ENCODE measurements around the gene VSTM2B. TPM values are rescaled to one million over a fixed set of nuclear protein-coding genes. Genes with fewer than 3 reads are reported as not detected.
A peak's percentile ranks its signal among the peaks of the same experiment; 100 is the strongest.

Gene VSTM2B
- total RNA-seq, 1 donor from 2014 or later, result not detected

- ATAC-seq (no peak), DNase-seq (ENCODE audit: low spot score) (peak; percentile 32)
Measured at GRCh38 chr19:29562299-29563297, 36.8 kb downstream of the VSTM2B start.

GRCh38 chr19:29563486-29564101, 37.8 kb downstream of the VSTM2B start:
- no peak for ATAC-seq
- DNase-seq (ENCODE audit: low spot score), result no peak

- DNase-seq (ENCODE audit: low spot score), result no peak
- no peak for ATAC-seq
Measured at GRCh38 chr19:29564574-29565005, 38.8 kb downstream of the VSTM2B start.

DNA sequence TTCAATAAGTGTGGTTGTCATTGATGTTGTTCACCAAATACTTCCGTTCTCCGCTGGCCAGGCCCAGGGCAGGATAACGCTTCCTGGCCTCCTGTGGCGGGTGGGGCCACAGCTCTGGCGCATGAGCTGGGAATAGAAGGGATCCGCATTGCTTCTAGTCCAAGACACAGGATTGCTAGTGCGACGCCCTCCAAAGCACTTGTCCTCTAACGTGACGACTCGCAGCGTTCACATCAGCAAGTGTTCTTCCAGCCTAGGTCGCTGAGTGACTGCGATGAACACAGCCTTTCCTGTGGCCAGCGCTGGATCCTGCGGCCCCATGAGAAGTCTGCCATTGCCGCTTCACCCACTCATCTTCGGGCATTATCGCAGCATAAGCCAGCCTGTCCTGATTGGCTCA, 39.4 kb downstream of the VSTM2B start:
- DNase-seq (ENCODE audit: low spot score) (no peak), ATAC-seq (no peak)

- DNase-seq (ENCODE audit: low spot score) (no peak), ATAC-seq (no peak)
Measured at GRCh38 chr19:29566496-29567054, 40.8 kb downstream of the VSTM2B start.

- ATAC-seq, result no peak
- DNase-seq (ENCODE audit: low spot score), result peak; percentile 16
Measured at GRCh38 chr19:29567366-29567915, 41.6 kb downstream of the VSTM2B start.

DNA sequence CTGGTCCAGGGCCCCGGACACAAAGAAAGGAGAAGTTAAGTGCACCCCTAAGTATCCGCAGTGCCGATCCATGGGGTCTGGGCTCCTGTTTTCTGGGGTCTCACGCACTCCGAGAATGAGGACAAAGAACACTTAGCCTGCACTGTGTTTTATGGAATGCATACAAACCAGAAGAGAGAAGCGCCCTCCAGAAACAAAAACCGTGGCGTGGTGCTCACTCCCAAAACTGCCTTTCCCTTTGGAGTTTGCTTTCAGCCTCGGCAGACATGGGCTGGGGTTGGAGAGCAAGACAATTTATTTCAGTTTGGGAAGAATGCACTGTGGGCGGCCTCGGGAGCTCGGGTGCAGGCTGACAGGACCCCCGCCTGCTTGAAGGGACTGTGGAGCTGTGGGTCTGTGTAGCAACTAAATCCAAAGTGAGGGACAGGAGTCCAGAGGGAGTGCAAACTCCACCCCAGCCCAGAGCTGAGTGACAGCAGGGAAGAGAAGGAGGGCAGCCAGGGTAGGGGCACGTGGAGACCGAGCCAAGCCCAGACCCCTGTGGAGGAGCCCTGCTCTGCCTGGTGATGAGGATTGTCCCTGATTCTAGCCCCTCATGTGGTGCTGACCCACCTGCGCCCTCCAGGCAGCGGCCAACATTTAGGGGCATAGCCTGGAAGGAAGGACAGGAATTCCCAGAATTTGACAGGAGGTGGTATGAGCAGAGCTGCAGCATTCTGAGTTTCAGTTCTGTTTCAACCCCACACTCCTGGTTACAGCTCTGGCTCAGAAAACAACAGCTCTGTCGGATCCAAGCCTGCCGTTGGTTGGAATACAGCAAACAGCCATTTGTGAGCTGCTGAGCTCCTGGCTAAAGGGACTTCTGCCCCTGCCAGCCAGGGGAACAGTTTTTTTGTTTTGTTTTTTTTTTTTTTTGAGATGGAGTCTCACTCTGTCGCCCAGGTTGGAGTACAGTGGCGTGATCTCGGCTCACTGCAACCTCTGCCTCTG, 42.5 kb downstream of the VSTM2B start:
- DNase-seq (ENCODE audit: low spot score) (no peak), ATAC-seq (no peak)

DNA sequence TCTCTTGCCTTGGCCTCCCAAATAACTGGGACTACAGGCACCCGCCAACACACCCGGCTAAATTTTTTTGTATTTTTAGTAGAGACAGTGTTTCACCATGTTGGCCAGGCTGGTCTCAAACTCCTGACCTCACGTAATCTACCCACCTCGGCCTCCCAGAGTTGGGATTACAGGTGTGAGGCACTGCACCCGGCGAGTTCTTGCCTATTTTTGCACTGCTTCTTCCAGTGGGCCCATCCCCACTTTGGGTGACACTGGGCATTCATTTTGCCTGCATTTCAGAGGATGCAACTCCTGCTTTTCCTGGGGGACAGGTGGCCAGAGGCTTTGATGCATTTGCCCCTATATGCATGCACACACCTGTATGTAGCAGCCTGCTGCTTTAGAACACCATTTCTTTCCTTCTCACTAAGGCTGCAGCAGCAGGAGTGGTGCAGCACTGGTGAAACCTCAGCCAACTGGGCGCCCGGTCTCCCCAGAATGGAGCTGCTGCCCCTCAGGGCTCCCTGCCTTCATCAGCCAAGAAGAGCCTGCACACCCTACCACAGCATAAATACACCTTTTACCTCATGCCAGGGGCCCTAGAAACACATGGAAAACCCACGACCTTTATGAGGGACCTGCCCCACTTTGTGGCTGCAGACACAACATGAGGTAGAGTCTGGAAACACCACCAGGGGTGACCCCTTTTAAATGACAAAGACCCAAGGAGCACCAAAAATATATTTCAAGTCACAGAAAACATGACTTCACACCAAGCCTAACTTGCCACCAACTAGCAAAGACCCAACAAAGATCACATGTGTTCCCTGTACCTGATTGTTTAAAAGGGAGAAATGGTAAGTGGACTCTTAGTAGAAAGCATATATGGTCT, 43.5 kb downstream of the VSTM2B start:
- DNase-seq (ENCODE audit: low spot score) (no peak), ATAC-seq (no peak)

- ATAC-seq (no peak), DNase-seq (ENCODE audit: low spot score) (no peak)
Measured at GRCh38 chr19:29571181-29571580, 45.4 kb downstream of the VSTM2B start.

DNA sequence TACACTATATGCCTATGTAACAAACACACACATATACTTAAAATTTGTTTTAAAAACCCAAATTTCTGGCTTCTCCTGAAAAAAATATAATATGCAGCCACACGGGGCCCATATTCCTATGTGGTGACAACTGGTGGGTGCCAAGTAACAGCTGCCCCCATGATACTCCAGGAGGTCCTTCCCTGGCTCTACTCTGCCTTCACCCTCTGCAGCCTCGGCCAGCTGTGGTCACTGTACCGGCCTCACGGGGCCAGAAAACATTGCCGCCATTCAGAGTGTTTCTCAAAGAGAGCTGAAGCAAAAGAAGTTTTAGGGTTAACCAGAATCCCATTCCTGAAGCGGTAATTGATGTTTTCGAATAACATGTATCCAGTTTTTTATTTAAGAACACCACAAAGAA, 47.7 kb downstream of the VSTM2B start:
- no peak for ATAC-seq

DNA sequence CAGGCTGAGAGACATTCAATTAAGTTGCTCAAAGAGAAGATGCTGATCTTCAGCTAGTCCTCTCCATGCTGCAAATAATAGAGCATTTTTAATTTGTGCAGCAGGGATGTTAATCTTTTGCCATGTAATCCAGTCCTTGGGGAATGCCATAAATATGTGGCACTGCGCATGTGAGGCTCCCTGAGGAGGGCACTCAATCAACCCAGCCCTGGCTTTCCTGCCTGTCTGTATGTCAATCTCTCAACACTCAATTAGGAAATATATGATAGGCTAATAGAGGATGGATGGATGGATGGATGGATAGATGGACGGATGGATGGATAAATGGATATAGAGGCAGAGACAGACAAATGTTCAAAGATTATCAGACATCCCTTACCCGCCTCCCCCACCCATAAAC, 48.7 kb downstream of the VSTM2B start:
- no peak for ATAC-seq
- no peak for DNase-seq (ENCODE audit: low spot score)

More for the DNA sequence above, 47.7 kb downstream of the VSTM2B start:
- no peak for DNase-seq (ENCODE audit: low spot score)

GRCh38 chr19:29576046-29576606, 50.3 kb downstream of the VSTM2B start:
- no peak for DNase-seq (ENCODE audit: low spot score)

DNA sequence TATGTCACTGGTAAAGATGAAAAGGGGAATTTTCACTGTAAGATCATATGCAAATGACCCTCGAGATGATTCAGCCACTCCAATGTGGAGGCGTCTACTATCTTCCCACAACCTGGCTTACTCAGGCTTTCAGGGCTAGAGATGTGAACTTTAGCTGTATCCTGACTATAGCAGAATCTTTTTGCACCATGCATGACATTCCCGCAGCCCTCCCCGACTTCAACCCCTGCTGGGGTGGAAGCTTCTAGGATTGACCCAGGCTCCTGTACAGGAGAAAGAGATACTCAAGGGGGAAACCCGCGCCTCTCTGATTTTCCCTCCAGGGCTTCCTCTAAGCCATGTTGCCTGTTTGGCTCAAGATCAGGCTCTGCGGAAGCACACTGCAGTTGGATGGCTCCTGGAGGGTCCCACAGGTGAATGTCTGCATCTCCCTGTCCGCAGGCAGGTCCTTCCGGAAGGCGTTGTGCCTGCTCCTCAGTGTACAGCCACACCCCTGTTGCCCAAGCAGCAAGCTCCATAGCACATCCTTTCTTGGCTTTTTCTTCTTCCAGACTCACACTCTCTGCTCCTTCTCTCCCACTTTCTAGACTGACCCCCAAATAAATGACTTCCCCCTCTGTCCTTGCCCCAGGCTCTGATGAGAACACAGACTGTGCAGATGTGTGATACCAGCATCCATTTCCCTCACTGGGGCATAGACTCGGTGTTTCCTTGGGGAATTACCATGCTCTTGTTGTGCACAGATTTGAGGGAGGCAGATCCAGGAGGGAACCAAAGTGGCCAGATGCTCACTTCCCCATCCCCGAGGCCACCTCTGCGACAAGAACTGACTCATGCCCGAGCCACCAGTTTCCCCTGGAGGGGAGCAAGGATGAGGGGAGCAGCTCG, 51.2 kb downstream of the VSTM2B start:
- ATAC-seq, result no peak
- no peak for DNase-seq (ENCODE audit: low spot score)

More at GRCh38 chr19:29576046-29576606, 50.3 kb downstream of the VSTM2B start:
- no peak for ATAC-seq

DNA sequence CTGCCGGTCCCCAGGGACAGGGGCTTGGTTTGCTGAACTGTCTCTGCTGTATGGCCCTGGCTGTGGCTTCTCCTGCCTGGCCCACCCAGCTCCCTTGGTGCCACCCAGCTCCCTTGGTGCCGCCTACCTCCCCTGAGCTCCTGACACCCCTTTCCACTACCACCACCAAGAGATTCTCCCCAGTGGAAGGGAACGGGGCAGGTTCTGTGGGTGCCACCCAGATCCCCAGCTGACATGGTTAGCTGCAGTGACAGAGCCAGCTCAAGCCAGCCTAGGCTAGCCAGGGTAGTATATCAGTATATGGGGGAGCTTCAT, 51.8 kb downstream of the VSTM2B start:
- DNase-seq (ENCODE audit: low spot score) (no peak), ATAC-seq (no peak)

DNA sequence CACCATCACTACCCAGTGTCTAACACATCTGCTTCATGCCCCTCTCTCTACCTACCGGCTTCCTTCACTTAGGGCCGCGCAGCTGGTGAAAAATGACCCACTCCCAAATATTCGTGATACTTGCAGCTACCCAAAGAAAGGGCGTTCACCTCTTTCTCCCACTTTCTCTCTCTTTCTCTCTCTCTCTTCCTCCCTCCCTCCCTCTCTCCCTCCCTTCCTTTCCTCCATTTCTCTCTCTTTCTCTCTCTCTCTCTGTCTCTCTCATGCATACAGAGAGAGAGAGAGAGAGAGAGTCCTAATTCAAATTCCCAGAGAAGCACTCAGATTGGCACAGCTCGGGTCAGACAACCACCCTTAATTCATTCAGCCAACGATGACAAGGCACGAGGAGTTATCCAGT, 52.6 kb downstream of the VSTM2B start:
- no peak for ATAC-seq
- DNase-seq (ENCODE audit: low spot score), result no peak

GRCh38 chr19:29579308-29579910, 53.6 kb downstream of the VSTM2B start:
- ATAC-seq (no peak), DNase-seq (ENCODE audit: low spot score) (no peak)

GRCh38 chr19:29581398-29581797, 55.6 kb downstream of the VSTM2B start:
- no peak for ATAC-seq
- DNase-seq (ENCODE audit: low spot score), result no peak

All from left lobe of liver (tissue), 2 donors.